HG03196 (cell line): ENCODE data around the gene SLCO3A1.
"Not testable (repeated sequence)": the region's sequence is repeated elsewhere in the genome, so short reads cannot be mapped to it uniquely, and the experiment has no call there.

Experiments used
- ATAC-seq: cut with Tn5 transposase; IDR thresholded peaks from one replicate; pipeline ENCODE4 v1.9.1; 2021; ENCODE audit not compliant: unreplicated experiment

The SLCO3A1 gene

DNA sequence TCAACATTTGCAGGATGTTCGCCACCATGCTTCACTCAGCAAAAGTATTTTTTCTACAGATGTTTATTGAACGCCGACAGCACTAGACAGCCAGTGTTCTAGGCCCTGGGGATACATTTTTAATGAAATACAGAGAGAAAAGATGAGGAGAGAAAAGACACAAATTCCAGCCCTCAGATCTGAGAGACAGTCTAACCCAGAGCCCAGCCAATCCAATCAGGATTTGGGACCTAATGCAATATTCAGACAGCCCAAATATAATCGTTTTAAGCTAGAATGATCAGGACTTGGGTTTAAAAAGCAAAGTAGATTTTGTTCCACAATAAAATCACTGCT is 174.8 kb downstream of the SLCO3A1 start:
- ATAC-seq, result no peak

DNA sequence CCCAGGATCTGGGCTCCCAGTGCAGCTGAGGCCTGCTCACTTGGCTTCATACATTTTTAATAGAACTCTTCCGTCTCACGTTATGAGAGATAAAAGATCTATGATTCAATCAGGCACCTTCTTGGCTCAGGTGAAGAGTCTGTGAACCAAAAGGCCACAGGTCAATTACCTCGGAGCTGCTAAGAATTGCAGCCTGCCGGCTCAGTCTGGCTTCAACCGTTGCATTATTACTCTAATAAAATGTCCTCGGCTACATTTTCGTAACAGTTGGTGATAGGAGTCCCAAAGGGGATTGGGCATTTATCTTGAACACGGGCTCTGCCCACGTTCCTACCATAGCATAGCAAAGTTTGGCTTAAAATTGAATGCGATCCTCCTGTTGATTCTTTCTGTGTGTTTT is 176.3 kb downstream of the SLCO3A1 start:
- no peak for ATAC-seq

GRCh38 chr15:92033314-92033713 is 179.8 kb downstream of the SLCO3A1 start:
- no peak for ATAC-seq

- ATAC-seq, result no peak
Measured at GRCh38 chr15:92033723-92034122, 180.2 kb downstream of the SLCO3A1 start.

GRCh38 chr15:92034227-92034626 is 180.7 kb downstream of the SLCO3A1 start:
- no peak for ATAC-seq

DNA sequence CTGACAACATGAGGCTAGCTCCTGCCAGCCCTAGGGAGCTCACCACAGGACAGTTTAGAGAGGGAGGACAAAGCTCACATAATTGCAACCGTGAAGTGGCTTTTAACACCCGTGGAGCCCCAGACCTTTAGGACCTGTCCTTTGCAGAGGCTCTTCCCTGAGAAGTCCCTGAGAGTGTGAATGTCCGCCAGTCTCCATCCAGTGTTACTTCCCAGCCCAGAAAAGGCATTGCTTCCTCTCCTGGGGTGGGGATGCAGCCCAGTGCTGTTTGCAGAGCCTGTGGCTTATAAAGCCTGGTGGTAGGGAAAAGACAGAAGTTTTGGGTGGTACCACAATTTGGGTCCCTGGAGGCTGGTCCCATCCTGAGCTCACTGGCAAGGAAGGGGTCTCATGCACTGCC is 182.0 kb downstream of the SLCO3A1 start:
- no peak for ATAC-seq

DNA sequence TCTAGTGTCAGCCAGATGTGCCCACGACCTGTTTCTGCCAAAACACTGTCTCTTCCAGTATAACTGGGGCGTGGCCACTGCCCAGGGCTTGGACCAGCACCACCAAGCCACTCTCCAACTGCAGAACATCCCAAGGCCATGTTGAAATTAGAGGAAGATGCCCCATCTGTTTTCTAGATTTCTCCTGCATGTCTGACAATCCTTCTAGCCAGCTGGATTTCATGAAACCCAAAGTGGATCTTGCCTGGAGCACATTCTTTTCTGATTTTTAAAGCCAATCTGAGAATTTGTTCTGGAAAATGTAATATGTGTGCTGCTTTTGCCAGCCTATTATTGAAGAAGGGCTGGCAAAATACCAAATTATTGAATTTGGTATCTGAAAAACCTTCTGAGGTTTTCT is 182.5 kb downstream of the SLCO3A1 start:
- no peak for ATAC-seq

DNA sequence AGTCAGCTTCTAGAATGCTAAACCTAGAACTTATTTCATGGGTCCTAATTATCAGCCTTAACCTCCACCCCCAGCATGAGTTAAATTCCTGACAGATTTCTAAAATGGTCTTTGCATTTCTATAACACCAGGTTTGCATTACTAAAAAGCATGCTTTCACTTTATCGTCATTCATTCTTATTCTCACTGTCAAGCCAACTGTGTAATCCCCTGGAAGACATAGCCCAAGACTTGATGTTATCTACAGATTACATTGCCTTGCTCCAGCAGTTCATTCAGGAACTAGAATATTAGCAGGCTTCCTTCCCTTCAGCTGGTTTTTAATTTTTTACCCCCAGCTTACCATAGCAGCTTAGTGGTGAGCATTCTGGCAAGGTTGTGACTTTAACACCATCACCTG is 184.0 kb downstream of the SLCO3A1 start:
- ATAC-seq, result no peak

DNA sequence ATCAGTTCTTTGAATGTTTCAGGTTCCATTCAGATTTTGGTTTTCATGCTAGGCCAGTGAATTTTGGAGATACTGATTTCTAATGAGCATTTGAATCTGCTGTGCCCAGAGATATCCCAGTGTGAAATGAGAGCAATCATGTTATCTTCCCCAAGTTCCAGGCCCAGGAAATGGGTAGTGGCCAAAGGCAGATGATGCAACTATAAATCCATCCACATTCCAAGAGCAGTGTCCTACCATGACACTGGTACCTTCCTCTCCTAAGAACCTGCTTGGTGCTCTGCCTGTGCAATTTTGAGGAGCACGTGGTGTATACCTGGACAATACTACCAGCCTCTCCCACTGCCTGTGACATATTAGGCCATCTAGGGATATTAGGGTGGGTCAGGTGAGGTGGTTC is 186.8 kb downstream of the SLCO3A1 start:
- no peak for ATAC-seq

GRCh38 chr15:92041371-92041770 is 187.9 kb downstream of the SLCO3A1 start:
- ATAC-seq, result no peak

- ATAC-seq, result no peak
Measured at GRCh38 chr15:92043283-92043682, 189.8 kb downstream of the SLCO3A1 start.

GRCh38 chr15:92044203-92044909 is 190.8 kb downstream of the SLCO3A1 start:
- ATAC-seq, result no peak

DNA sequence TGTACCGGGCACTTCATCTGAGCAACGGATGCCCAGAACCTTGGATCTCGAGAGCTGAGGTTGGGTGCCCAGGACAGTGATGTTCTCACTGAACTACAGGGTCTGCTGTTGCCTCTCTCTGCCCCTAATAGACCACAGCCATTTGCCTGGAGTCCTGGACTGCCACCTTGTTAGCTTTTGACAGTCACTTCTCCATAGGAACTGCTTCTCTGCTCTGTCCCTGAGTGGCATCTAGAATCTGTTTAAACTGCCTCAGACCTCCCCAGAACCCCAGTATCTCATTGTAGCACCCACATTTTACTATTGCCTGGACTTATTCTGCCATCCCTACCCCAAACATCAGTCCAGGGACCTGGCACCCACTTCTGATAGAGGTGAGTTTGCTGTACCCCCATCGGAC is 194.4 kb downstream of the SLCO3A1 start:
- no peak for ATAC-seq

- ATAC-seq, result no peak
Measured at GRCh38 chr15:92048739-92049138, 195.2 kb downstream of the SLCO3A1 start.

- no peak for ATAC-seq
Measured at GRCh38 chr15:92049290-92049989, 195.9 kb downstream of the SLCO3A1 start.

DNA sequence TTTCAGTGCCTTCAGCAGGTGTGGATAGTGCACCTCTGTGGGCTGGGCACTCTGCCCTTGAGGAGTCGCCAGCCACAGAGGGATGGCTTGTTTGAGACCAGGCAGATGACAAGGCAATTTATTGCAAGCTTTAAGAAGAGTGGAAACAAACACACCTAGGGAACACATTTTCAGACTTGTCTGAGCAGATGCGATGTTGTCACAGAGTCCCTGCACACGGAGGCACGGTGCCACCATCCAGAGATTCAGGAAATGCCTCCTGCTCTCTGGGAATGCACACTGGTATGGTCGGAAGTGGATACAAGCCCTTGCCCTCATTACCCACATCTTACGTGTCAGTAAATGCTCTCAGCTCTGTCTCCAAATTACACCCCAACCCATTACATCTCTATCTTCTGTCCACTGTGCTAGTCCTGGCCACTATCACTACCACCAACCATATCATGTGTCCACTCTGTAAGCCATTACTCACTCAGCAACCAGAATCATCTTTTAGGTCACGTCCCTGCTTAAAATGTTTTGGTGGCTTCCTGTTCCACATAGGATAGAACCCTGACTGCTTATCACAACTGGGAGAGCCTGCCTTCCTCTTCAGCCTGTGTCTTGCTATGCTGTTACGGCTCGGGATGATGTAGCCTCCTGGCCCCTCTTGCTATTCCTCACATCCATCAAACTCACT is 196.9 kb downstream of the SLCO3A1 start:
- no peak for ATAC-seq

- no peak for ATAC-seq
Measured at GRCh38 chr15:92051716-92052115, 198.2 kb downstream of the SLCO3A1 start.

- no peak for ATAC-seq
Measured at GRCh38 chr15:92053753-92054316, 200.3 kb downstream of the SLCO3A1 start.

DNA sequence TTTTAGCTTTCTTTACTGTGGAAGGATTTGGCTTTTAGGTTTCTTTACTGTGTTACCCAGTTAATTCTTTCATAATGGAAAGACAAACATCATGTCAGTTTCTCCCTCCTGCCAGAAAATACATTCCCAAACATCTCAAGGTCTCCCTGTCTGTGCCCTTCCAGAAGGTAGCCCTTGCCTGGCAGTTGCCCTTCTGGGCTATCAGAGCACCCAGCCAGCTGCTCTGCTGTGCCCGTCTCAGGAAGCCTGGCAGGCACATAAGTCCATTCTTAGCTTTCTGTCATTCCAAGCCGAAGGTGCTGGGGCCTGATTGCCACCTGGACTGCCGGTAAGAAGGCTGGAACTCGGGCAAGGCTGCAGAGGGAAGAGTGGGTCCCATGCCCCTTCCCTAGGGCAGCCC is 203.4 kb downstream of the SLCO3A1 start:
- no peak for ATAC-seq

DNA sequence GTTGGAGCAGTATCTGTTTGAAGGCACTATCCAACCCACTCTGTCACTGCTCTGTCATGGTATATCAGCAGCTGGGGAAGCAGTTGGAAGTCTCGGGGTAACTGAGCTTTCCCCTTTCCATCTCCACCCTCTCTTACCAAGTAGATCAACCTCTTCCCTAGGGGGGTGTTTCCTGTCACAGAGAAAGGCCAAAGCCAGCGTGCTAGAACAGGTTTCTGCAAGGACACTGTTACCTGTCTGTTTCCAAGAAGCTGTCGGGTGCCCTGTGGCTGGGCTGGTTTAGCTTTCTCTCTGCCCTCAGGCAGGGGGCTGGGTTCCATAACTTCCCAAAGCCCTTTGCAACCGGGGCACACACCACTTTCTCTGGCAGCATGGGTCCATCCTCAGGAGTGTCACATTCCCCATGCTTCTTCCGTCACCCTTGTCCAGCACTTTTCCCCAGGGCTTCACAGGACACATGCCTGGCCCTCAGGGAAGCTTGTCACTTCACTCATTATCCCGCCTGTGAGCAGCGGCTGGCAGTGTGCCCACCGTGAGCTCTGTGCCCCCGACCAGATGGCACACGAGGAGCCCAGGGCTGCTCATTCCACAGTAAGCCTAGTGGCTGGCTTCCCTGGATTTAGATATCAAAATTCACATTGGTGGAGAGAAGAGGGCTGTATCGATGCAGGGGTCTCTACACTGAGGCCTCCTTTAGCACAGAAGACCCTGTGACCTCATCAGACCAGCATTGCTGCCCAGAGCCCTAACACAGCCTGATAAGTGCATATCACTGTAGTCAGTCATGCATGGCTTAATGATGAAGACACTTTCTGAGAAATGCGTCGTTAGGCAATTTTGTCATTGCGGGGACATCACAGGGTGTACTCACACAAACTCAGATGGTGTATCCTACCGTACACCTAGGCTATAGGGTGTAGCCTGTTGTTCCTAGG is 205.8 kb downstream of the SLCO3A1 start:
- no peak for ATAC-seq

- ATAC-seq, result not testable (repeated sequence)
Measured at GRCh38 chr15:92059971-92060311, 206.4 kb downstream of the SLCO3A1 start.
